NT2/D1 (cell line): ENCODE measurements around the gene TRABD2A.

Experiments
- DNase-seq: peaks from one replicate; pipeline ENCODE4 v3.0.0-alpha.2; 2011; ENCODE audit warnings: low read depth, low spot score
- H3K27me3 ChIP-seq: 2 replicates; pipeline ENCODE4 v1.6.0; 2011; ENCODE audit warnings: mild to moderate bottlenecking; ENCODE audit not compliant: insufficient read length, insufficient read depth
- H3K36me3 ChIP-seq: 2 replicates; pipeline ENCODE4 v1.6.1; 2011; ENCODE audit warnings: mild to moderate bottlenecking, low read length, mixed read lengths; ENCODE audit not compliant: insufficient read depth, insufficient read length
- H3K4me1 ChIP-seq: 2 replicates; pipeline ENCODE4 v1.5.1; 2011; ENCODE audit not compliant: insufficient read depth, insufficient read length
- H3K4me3 ChIP-seq: 2 replicates; pipeline ENCODE4 v1.5.1; 2011; ENCODE audit warnings: low read depth; ENCODE audit not compliant: insufficient read length
- H3K9ac ChIP-seq: 2 replicates; pipeline ENCODE4 v1.6.0; 2011; ENCODE audit warnings: low read depth; ENCODE audit not compliant: insufficient read length
- H3K9me3 ChIP-seq: 2 replicates; pipeline ENCODE4 v1.5.1; 2011; ENCODE audit warnings: mild to moderate bottlenecking, low read length; ENCODE audit not compliant: insufficient read depth
- SUZ12 ChIP-seq: IDR thresholded peaks from 2 replicates; pipeline ENCODE4 v1.6.1; 2011; ENCODE audit not compliant: insufficient read length, insufficient read depth; ENCODE audit errors: extremely low read depth
- YY1 ChIP-seq: IDR thresholded peaks from 2 replicates; pipeline ENCODE4 v1.6.1; 2011; ENCODE audit not compliant: insufficient read length, insufficient read depth
- ZNF274 ChIP-seq: IDR thresholded peaks from 2 replicates; pipeline ENCODE4 v1.6.1; 2011; ENCODE audit warnings: mild to moderate bottlenecking, low read depth, low read length

The TRABD2A gene

DNA sequence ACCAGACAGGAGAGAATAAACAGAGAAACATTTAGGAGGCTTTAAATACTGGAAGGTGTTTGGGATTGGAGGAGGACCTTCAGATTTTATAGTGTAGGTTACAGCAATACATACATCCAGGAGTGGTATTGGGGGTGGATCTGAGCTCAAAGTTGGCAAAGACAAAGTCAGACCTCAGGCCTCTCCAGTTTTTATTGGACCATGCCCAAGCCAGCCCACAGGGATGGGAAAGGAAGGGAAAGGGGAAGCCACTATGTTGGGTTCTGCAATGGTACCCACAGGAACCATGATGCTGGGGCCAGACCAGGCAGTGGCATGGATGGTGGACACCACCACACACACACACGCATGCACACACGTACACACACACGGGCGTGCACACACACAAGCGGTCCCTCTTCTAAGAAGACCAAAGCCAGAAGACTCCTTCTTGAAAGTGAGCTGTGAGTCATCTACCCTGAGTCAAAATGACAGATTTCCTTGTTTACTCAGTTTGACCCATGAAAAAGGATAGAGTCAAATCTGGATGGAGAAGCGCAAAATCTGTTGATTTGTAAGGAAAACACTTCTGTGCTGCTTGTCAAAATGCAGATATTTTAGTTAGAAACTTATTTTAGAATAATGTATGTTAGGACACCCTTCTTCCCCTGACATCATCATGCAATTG lies 87.9 kb downstream of the TRABD2A start:
- H3K9me3 ChIP-seq: no peaks in the 10 kb centered on the region
- no peaks in the 10 kb centered on the region for H3K4me1 ChIP-seq
- no peaks in the 10 kb centered on the region for H3K36me3 ChIP-seq
- no peak for DNase-seq
- no peak overlapping the region for H3K4me3 ChIP-seq
- no peak for TF ChIP-seq ZNF274
- no peak for TF ChIP-seq SUZ12
- TF ChIP-seq YY1: no peak
- no peaks in the 10 kb centered on the region for H3K27me3 ChIP-seq
- H3K9ac ChIP-seq: no peak overlapping the region

DNA sequence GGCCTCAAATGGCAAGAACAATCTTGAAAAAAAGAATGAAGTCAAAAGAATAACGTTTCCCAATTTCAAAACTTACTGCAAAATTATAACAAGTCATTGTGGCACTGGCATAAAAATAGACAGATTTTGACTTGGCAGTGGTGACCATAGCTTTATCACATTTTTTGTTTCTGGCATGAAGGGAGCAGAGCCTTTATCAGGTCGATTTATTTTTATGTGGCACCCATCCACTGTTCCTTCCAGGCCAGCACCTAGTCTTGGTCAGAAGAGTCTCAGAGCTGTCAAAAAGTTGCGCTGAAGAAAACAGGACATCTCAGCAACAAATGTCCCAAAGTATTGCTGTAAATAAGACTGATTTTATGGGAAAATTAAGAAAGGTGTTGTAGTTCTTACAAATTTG lies 92.4 kb downstream of the TRABD2A start:
- Histone ChIP-seq H3K4me3 (no peak overlapping the region), H3K9me3 (no peaks in the 10 kb centered on the region), H3K36me3 (no peaks in the 10 kb centered on the region), H3K4me1 (no peaks in the 10 kb centered on the region), H3K9ac (no peak overlapping the region), H3K27me3 (no peaks in the 10 kb centered on the region)
- TF ChIP-seq ZNF274: no peak
- TF ChIP-seq SUZ12: no peak
- TF ChIP-seq YY1: no peak
- no peak for DNase-seq

DNA sequence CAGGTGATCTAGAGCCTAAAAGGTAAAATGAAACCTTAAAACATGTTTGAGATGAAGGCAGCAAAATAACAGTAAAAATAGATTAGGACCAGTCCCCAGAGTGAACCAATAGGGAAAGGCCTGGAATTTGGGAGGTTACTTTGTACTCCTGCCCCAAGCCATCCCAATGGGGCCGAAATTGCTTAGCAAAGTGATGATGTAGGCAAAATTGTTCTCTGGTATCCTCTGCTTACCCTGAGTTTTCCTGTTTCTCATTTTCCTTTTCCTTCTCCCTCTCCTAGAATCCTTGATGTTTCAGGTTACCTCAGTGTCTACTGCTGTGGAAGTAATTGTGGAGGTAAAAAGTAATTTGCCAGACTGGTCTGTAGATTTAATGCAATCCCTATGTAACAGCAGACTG lies 92.9 kb downstream of the TRABD2A start:
- H3K4me3 ChIP-seq: no peak overlapping the region
- no peaks in the 10 kb centered on the region for H3K27me3 ChIP-seq
- TF ChIP-seq YY1: no peak
- TF ChIP-seq SUZ12: no peak
- no peak for TF ChIP-seq ZNF274
- no peak overlapping the region for H3K9ac ChIP-seq
- no peaks in the 10 kb centered on the region for H3K9me3 ChIP-seq
- no peaks in the 10 kb centered on the region for H3K4me1 ChIP-seq
- DNase-seq: no peak
- H3K36me3 ChIP-seq: no peaks in the 10 kb centered on the region

DNA sequence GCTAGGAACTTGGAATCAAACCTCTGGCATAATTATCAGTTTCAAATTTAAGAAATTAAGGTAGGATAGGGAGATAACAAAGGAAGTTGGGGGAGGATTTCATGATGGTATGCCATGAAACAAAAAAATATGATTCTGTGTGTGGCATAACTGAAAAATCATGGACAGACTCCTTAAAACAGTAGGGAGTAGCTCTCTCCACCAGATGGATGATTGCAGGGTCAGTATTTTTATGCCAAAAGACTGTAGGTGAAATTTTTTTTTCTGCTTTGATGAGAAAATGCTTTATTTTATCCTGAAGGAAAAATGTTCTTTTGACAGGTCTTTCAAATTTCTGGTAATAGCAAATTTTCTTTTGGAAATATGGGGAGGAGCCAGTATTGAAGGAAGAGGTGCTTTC lies 94.3 kb downstream of the TRABD2A start:
- Histone ChIP-seq H3K9ac (no peak overlapping the region), H3K4me1 (no peaks in the 10 kb centered on the region), H3K9me3 (no peaks in the 10 kb centered on the region), H3K4me3 (no peak overlapping the region), H3K27me3 (no peaks in the 10 kb centered on the region), H3K36me3 (no peaks in the 10 kb centered on the region)
- TF ChIP-seq ZNF274: no peak
- no peak for TF ChIP-seq SUZ12
- no peak for TF ChIP-seq YY1
- no peak for DNase-seq

DNA sequence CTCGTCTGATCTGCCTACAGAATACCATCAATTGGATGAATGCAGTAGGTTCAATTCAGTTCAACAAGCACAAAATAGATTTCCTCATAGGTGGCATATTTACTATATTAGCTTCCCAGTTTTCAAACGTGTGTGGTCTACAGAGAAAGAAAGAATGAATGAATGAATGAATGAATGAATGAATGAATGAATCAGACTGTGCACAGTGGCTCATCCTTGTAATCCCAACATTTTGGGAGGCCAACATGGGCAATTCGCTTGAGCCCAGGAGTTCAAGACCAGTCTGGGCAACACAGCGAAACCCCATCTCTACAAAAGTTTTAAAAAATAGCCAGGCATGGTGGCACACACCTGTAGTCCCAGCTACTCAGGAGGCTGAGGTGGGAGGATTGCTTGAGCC lies 94.9 kb downstream of the TRABD2A start:
- no peak for DNase-seq
- Histone ChIP-seq H3K4me3 (no peak overlapping the region), H3K36me3 (no peaks in the 10 kb centered on the region), H3K9ac (no peak overlapping the region), H3K9me3 (no peaks in the 10 kb centered on the region), H3K4me1 (no peaks in the 10 kb centered on the region), H3K27me3 (no peaks in the 10 kb centered on the region)
- TF ChIP-seq YY1 (no peak), ZNF274 (no peak), SUZ12 (no peak)

DNA sequence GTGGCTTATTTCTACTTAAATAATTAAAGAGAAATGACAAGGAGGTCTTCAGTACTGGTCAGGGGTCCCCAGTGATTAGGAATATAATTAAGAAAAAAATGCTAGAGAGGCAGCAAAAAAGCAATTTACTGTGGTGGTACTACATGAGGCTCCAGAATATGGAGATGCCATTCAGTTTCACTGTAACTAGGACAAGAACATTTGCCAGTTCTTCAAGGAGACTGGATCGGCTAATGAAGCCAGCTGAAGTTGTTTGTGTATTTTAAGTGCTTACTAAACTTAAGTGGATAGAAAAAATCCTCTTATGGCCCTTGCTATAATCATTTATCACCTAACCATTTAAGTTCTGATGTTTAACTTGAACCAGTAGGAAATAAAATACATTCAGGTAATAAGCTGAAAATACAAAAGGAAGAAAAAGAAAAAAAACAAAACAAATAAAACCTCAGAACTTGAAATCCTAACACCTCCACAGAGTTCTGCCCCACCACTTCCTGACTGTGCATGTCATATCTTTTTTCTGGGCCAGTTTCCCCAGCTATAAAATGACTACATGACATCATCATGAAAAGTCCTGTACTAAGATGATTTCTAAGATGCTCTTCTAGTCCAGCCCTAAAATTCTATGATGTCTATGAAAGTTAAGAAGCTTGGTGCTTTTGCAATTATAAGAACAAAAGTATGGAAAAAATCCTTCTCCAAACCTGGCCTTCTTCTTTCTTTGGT lies 98.0 kb downstream of the TRABD2A start:
- Histone ChIP-seq H3K36me3 (no peaks in the 10 kb centered on the region), H3K27me3 (no peaks in the 10 kb centered on the region), H3K9ac (no peak overlapping the region), H3K4me3 (no peak overlapping the region), H3K9me3 (no peaks in the 10 kb centered on the region), H3K4me1 (no peaks in the 10 kb centered on the region)
- TF ChIP-seq YY1 (no peak), SUZ12 (no peak), ZNF274 (no peak)
- no peak for DNase-seq

DNA sequence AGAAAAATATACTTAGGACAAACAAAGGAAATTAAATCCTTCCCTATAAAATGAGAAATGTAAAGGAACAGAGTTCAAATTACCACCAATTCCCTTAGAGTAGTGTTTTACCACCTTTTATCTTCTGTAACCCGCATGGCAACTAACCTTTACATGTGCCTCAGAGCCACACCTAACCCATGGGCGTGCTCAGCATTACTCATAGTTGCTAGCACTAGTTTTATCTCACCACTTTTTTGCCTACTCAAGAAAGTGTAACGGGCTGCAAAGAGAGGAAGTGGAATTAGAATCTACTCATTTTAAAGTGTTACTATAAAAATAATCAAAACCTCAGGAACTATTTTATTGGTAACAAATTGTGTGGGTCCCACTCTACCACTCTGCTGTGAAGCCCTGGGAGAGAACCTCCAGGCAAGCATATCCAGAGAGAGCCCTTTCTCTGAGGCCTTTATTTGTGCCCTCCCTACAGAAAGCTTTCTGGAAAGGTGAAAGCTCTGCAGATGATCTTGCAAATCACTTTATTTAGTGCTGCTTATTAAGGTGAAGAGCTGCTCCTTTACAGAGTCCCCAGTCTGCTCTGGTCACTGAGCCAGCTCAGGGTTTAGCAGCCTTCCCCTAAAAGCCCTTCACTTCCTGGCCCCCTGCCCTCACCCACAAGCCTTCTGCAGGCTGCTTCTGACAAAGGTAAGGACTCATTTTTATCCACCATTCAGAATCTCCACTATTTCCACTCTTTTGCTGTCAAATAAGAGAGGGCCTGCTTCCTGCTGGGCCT lies 98.8 kb downstream of the TRABD2A start:
- DNase-seq: no peak
- no peaks in the 10 kb centered on the region for H3K36me3 ChIP-seq
- no peaks in the 10 kb centered on the region for H3K4me1 ChIP-seq
- H3K27me3 ChIP-seq: no peaks in the 10 kb centered on the region
- H3K9me3 ChIP-seq: no peaks in the 10 kb centered on the region
- no peak overlapping the region for H3K9ac ChIP-seq
- TF ChIP-seq YY1: no peak
- no peak for TF ChIP-seq SUZ12
- TF ChIP-seq ZNF274: no peak
- no peak overlapping the region for H3K4me3 ChIP-seq
